ENCODE measurements around the gene GLCE.
"Not testable (repeated sequence)": the region's sequence is repeated elsewhere in the genome, so short reads cannot be mapped to it uniquely, and the experiment has no call there.

Gene GLCE

GRCh38 chr15:69158843-69159240, 1.6 kb upstream of the GLCE start:
- DNase-seq (ENCODE audit: low read depth in 3 of 3) = no peak

- no peak for DNase-seq (ENCODE audit: low read depth in 3 of 3)
These were observed 662 bp upstream of the GLCE start for GRCh38 chr15:69159805-69160140.

- peak in 1 of 3 experiments; percentile 5 for DNase-seq (ENCODE audit: low read depth in 3 of 3)
These were observed 843 bp downstream of the GLCE start for GRCh38 chr15:69161079-69161877.

GRCh38 chr15:69161878-69162213, 1.4 kb downstream of the GLCE start:
- DNase-seq (ENCODE audit: low read depth in 3 of 3) = no peak

- DNase-seq (ENCODE audit: low read depth in 3 of 3) = no peak
These were observed 2.8 kb downstream of the GLCE start for GRCh38 chr15:69163141-69163669.

DNA sequence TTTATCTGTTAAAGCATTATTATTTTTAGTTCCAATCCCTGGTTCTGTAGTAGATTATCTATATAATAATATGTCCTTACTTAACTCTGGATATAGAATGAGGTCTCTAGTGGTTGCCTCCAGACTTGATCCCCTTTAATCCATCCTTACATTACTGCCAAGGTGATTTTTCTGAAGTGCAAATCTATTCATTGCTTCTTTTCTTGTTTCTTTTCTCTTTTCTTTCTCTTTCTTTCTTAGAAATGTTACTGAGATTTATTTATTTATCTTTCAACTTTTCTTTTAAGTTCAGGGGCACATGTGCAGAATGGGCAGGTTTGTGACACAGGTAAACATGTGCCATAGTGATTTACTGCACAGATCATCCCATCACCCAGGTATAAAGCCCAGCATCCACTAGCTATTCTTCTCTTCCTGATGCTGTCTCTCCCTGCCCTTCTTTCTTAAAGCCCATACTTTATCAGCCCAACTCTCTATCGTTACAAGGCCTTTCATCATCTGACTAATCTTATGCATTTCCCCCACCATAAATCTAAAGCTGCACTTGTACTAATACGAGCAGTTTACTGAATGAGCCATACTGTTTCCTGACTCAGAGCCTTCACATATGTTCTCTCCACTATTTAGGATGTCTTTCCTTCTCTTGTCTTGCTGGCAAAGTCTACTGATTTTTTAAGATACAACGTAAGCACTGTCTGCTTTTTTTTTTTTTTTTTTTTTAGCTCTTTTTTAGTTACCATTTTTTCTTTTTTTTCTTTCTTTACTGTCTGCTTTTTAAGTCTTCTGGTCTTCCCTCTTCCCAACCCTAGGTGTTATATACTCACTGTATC, 4.6 kb downstream of the GLCE start:
- no peak for DNase-seq (ENCODE audit: low read depth in 3 of 3)

DNA sequence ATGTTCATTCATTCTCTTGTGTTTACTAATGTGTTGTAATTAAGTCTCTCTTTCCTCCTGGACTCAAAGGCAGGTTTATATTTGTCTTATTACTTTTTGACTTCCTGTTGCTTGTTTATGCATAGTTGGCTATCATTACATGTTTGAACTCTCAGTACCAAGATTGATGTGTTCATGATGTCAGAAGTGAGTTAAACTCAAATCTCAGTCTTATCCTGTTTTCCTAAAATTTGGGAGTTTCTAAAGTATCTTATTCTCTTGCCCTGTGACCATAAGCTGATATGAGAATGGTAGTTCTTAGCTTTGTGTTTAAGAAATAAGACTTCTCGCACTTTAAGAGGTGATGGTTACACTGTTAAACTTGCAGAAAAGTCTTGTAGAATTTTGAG, 5.2 kb downstream of the GLCE start:
- no peak for DNase-seq (ENCODE audit: low read depth in 3 of 3)

- DNase-seq (ENCODE audit: low read depth in 3 of 3) = no peak
These were observed 6.9 kb downstream of the GLCE start for GRCh38 chr15:69167218-69167846.

DNA sequence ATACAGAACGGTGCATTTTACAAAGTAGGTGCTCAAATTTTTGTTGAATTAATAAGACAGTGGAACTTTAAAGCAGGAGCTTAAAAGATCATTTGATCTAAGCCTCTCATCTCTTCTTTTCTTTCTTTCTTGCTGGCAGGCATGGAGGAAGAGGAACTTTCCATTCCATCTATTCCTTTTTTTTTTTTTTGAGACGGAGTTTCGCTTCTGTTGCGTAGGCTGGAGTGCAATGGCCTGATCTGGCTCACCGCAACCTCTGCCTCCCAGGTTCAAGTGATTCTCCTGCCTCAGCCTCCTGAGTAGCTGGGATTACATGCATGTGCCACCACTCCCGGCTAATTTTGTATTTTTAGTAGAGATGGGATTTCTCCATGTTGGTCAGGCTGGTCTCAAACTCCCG, 7.9 kb downstream of the GLCE start:
- not testable (repeated sequence) for DNase-seq (ENCODE audit: low read depth in 3 of 3)

DNA sequence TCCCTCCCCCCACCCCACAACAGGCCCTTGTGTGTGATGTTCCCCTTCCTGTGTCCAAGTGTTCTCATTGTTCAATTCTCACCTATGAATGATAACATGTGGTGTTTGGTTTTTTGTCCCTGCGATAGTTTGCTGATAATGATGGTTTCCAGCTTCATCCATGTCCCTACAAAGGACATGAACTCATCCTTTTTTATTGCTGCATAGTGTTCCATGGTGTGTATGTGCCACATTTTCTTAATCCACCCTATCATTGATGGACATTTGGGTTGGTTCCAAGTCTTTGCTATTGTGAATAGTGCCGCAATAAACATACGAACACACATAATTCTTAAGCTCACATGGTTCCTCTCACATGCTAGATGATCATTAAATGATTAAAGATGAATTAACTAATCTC, 9.1 kb downstream of the GLCE start:
- DNase-seq (ENCODE audit: low read depth in 3 of 3) = not testable (repeated sequence)

DNA sequence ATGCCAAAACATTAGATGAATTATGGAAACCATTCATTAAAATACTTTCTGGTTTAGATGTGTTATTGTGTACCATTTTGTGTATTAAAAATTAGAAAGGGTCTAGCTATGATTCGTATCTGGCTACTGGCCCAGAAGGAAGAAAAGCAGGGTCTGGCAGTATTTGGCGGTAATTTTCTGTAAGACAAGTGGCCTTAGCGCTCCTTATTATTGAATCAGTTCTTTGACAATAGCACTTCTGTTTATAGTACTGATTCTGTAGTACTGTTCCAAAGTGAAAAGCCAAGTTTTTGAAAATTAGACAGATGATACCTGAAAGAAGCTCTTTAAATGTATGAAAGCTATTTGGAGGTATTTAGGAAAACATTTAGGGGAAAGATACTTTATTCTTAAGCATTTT, 10.2 kb downstream of the GLCE start:
- DNase-seq (ENCODE audit: low read depth in 3 of 3) = no peak

- DNase-seq (ENCODE audit: low read depth in 3 of 3) = no peak
These were observed 12.4 kb downstream of the GLCE start for GRCh38 chr15:69172847-69173246.

DNA sequence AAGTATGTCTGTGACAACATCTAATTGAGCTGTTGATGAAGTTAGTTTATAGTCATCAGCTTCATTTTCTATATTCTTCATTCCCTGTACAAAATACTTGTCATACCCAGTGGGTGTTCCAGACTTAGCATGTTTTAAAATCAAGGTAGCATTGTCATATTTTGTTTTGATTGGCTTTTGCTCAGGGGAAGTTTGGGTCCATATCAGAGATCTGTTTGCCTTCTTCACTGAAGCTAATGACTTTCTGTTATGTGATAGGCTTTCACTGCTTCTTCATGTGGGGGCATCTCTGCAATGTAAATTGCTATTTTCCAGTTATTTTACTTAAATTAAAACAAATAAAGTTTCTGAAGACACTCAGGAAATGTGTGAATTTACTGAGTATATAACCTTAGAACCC, 15.1 kb downstream of the GLCE start:
- DNase-seq (ENCODE audit: low read depth in 3 of 3) = no peak

DNA sequence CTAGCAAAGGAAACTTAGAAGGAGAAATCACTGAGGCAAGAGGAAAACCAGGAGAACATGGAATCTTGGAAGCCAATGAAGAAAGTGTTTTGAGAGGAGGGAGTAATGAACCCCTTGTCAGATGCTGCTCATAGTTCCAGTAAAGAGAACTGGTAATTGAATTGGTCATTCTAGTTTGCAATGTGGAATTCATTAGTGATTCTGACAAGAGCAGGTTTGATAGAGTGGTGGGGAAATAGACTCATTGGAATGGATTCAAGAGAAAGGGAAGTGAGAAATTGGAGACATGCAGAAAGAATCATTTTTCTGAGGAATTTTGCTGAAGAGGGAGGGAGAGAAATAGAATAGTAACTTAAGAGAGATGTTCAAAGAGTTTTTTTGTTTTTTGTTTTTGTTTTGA, 21.0 kb downstream of the GLCE start:
- no peak for DNase-seq (ENCODE audit: low read depth in 3 of 3)

GRCh38 chr15:69185216-69185615, 24.8 kb downstream of the GLCE start:
- DNase-seq (ENCODE audit: low read depth in 3 of 3) = no peak

- no peak for DNase-seq (ENCODE audit: low read depth in 3 of 3)
These were observed 25.3 kb downstream of the GLCE start for GRCh38 chr15:69185706-69186105.

- DNase-seq (ENCODE audit: low read depth in 3 of 3) = no peak
These were observed 28.7 kb downstream of the GLCE start for GRCh38 chr15:69189157-69189556.

DNA sequence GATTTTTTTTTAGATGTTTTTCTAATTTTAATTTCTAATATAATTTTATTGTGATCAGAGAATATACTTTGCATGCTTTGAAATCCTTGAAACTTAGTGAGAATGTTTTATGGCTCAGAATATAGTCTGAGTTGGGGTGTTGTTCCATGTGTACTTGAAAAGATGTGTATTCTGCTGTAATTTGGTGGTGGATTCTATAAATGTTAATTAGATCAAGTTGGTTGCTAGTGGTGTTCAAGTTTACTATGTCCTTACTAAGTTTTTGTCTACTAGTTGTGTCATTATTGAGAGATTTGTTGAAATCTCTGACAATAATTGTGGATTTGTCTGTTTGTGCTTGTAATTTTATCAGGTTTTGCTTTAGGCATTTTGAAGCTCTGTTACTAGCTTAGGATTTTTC, 29.7 kb downstream of the GLCE start:
- no peak for DNase-seq (ENCODE audit: low read depth in 3 of 3)

GRCh38 chr15:69190504-69190903, 30.1 kb downstream of the GLCE start:
- DNase-seq (ENCODE audit: low read depth in 3 of 3) = no peak

DNA sequence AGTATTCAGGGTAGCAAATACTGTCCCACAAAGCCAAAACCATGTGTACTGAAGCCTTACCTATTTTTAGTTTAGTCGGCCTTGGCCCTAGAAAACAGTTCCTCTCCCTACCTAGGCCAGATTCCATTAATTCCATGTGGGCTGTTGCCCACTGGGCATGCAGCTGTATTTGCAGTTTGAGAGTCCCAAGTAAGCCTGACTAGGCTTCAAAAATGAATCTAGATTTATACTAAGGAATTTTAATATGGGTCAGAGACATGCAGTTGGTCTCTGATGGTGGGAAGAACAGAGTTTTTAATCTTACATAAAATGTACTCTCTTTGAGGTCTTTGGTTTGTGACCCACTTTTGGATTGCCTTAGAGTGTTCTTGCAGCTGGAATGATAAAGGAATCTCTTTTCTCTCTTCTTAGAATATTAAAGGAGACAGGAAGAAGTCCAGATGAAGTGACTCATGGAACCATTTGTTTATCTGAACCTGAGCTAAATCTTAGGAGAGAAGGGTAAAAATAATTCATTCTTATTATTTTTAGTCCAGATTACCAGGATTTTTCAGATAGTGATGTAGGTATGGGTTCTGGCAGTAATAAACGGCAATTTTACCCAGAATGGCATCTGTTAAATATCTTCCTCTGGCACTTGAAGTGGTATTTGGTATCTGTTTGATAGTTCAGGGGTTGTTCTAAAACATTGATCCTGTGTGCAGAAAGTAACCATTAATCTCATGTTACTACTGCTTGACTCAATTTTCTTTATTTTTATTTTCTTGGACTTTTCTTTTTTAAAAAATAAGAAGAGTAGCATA, 33.8 kb downstream of the GLCE start:
- no peak for DNase-seq (ENCODE audit: low read depth in 3 of 3)

DNA sequence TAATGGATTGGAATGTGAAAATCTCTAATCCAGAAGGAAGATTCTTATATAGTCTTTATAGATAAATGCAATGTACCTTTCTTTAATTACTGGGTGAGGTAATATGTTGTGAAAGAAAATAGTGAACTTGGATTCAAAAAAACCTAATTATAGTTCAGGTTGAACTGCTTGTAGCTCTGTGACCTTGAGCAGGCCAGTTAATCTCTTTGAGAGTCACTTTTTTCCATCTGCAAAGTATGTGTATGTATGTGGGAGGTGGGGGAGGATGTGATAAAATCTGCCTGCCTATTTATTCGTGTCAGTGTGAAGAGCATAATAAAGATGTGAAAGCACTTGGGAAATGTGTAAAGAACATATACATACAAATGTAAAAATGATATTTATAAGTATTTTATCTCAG, 34.4 kb downstream of the GLCE start:
- no peak for DNase-seq (ENCODE audit: low read depth in 3 of 3)
